ENCODE results near the gene DNAH1.

GRCh38 chr3:52432225-52432624 lies 116.1 kb downstream of the DNAH1 start:
- no peak for TF ChIP-seq CTCF (IDR thresholded peaks at IDR 0.05)
- TF ChIP-seq EZH2 (IDR thresholded peaks at IDR 0.05; ENCODE audit: borderline replicate concordance, insufficient read depth, low read depth, low read length, poor library complexity, severe bottlenecking), result no peak
